ENCODE data around the gene RIC8B.

RIC8B gene

GRCh38 chr12:106759526-106760183 is 14.8 kb upstream of the RIC8B start:
- no peak for DNase-seq

DNA sequence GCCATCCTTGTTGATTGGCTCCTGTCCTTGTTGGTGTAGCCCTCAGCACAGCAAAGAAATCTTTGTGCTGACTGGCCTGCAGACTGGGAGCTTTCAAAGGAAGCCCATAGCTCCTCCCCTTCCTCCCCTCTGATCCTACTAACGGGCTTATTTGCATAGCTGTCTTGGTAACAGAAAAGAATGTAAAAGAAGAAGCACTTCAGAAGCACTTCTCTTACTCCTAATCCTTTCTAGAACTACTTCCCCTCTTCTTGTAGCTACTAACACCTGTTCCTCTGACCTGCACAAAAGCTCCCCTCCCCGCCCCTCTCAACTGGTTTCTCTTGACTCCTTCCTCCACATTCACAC is 14.3 kb upstream of the RIC8B start:
- DNase-seq: no peak

- DNase-seq: no peak
Measured at GRCh38 chr12:106764220-106764619, 10.3 kb upstream of the RIC8B start.

GRCh38 chr12:106764738-106765137 is 9.7 kb upstream of the RIC8B start:
- no peak for DNase-seq

DNA sequence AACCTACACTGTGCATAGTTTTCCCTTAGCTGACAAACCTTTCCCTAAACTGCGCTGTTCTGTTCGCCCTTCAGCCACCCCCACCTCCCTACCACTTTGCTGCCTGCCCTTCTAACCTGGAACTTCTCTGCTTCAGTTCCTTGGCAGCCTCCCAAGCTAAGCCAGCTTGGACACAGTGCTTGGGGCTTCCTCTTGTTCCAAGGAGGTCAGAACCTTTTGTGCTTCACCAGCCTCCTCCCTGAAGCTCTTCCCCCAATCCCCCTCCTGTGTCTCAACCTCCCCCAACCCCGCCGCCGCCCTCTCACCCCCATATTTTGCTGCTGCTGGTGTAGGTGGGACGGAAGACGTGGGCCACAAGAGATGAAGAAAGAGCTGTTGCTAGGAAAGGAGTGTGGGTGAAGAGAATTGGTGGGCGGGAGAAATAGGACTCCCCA is 8.1 kb upstream of the RIC8B start:
- DNase-seq: no peak

GRCh38 chr12:106767206-106767605 is 7.3 kb upstream of the RIC8B start:
- DNase-seq: no peak

GRCh38 chr12:106767954-106768822 is 6.3 kb upstream of the RIC8B start:
- DNase-seq: no peak

GRCh38 chr12:106769078-106769477 is 5.4 kb upstream of the RIC8B start:
- no peak for DNase-seq

DNA sequence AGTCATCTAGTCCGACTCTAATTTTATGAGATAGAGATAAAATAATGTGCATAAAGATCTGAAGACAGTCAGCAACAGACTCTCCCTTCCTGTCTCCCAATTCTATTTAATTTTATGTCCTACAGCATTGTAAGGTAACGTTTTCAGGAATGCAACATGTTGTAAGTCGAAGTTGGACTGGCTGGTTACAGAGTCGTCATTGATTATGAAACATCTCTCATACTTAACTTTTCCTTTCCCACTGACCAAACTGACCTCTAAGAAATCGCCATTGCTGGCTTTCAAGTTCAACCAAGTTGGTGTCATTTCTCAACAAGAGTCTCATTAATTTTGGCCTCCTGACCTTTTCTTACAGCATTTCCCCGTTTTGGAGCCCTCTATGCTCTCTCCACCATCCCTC is 4.9 kb upstream of the RIC8B start:
- DNase-seq: no peak

DNA sequence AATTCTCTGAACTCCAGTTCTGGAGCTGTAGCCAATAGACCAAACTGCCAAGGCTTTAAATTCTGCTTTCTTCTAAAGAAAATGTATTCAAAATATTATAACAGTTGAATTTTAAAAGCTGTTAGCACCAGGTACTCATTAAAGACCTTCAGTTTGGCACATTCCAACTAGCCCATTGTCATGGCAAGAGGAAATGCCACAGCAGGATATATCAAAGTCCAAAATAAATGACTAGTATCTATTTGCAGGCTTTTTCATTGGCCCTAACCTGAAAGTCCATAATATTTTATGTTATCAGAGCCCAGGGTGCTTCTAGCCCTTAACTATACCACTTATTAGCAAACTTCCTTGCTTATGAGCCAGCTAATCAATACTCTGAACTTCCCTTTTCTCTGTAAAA is 3.1 kb upstream of the RIC8B start:
- DNase-seq: no peak

GRCh38 chr12:106773286-106774004 is 1.0 kb upstream of the RIC8B start:
- no peak for DNase-seq

- no peak for DNase-seq
Measured at GRCh38 chr12:106774808-106775524, 484 bp downstream of the RIC8B start.

- no peak for DNase-seq
Measured at GRCh38 chr12:106776897-106777296, 2.4 kb downstream of the RIC8B start.

DNA sequence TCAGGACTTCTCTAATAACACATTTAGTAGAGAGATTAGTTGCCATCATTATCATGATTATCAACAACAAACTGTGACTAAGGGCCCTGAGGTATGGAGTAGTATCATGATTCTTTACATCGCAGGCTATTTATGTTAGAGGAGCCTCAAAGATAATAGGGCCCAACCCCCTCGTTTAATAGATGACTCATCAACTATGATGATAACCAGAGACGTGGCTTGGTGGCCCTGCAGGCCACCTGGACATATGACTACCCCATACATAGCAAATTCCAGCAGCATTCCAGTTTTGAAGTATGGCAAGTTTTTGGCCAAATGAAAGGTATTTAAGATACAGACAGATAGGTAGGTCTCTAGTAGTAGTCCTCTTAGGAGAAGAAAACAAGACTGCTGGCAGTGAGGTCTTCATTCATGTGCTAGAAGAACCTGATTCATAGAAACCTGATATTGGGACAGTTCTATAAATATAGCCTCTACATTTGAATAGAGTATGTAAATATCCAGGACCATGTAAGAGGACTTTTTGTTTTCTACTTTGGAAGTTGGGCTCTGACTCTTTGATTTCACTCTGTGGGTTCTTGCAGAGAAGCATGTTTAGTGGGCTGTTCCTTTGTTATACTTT is 5.6 kb downstream of the RIC8B start:
- DNase-seq: no peak

- DNase-seq: no peak
Measured at GRCh38 chr12:106782619-106783018, 8.1 kb downstream of the RIC8B start.

- no peak for DNase-seq
Measured at GRCh38 chr12:106783515-106783914, 9.0 kb downstream of the RIC8B start.

- peak; percentile 21 for DNase-seq
Measured at GRCh38 chr12:106790020-106790419, 15.5 kb downstream of the RIC8B start.

DNA sequence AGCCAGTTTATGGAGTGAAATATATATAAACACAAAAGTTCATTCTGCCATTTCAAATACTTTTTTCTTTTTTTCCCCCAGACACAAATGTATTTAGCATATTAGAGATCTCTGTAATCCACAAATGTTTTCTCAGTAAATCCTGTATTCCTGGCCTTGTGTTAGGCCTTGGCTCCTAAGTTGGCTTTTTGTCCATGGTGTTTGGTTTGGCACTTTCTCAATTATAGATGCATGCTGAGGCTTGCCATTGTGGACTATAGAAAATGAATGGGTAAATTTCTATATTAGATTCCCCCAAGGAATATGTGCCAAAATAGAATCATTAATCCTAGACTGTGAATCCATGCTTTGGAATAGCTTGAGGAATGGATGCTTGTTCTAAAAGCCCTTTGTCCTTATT is 17.0 kb downstream of the RIC8B start:
- DNase-seq: peak; percentile 34

DNA sequence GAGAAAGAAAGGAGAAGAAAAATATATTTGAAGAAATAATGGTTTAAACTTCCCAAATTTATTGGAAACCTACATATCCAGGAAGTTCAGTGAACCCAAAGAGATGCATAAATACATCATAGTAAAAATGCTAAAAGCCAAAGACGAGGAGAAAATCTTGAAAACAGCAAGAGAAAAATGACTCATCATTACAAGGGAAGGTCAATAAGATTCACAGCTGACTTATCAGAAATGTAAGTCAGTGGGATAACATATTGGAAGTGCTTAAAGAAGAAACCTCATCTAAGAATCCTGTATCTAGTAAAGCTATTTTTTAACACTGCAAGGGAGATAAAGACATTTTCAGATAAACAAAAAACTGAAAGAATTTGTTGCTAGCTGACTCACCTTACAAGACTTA is 19.9 kb downstream of the RIC8B start:
- DNase-seq: no peak

GRCh38 chr12:106801167-106801708 is 26.8 kb downstream of the RIC8B start:
- no peak for DNase-seq

DNA sequence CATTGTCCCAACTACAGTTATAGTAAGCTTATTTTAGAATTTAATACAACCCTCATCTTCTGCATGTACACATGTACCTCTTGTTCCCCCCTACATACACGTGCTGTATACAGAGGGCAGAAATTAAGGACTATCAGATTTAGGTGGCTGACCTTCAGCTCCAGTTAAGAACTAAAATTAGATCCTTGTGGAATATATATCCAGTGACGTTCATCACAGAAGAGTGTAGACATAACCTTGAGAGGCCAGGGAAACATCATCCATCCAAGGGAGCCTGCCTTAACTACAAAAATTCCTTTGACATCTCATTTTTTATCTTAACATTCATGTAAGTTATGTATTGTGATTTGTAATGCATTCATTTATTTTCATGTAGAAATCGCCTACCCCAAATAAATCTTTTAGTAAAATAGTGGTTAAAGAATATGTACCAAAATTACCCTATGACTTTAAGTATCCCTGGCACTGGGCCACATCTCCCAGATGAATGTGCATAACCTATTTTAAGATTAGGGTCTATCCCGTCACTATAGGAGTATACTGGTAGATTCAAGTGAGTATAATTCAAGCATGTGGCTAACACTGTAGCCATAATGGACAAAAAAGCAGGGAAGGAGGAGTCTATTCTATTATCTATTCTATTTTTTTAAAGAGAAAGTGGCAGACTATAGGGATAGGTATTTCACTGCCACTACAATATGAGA is 27.5 kb downstream of the RIC8B start:
- no peak for DNase-seq

GRCh38 chr12:106804668-106805067 is 30.2 kb downstream of the RIC8B start:
- DNase-seq: no peak
